ENCODE measurements around the gene SLC26A8. TPM values are rescaled to one million over a fixed set of nuclear protein-coding genes. Genes with fewer than 3 reads are reported as not detected.
A peak's percentile ranks its signal among the peaks of the same experiment; 100 is the strongest.

Gene SLC26A8
- total RNA-seq, 4 donors from 2014 or later = 0.19 TPM; not detected in 3

- no peak for DNase-seq
- WGBS, 2 donors = 84% methylated on average over 5 of the region's 5 CpGs
- TF ChIP-seq POLR2A (IDR thresholded peaks at IDR 0.05) (no peak), CTCF (IDR thresholded peaks at IDR 0.05) (no peak)
- Histone ChIP-seq H3K36me3 (no peaks in the 10 kb centered on the region), H3K9me3 (no peaks in the 10 kb centered on the region), H3K4me3 (no peak overlapping the region), H3K27me3 (peaks cover 0 to 14% (median 0%) of the 10 kb centered on the region in 4 donors), H3K4me1 (no peaks in the 10 kb centered on the region), H3K27ac (no peak overlapping the region)
- intact Hi-C loops (cut with DNase I) = no loop called here
These were observed 68.9 kb downstream of the SLC26A8 start for GRCh38 chr6:35955521-35955920.

GRCh38 chr6:35955071-35955470 lies 69.4 kb downstream of the SLC26A8 start:
- no peak overlapping the region for H3K4me3 ChIP-seq
- no peaks in the 10 kb centered on the region for H3K9me3 ChIP-seq
- intact Hi-C loops (cut with DNase I) = no loop called here
- TF ChIP-seq POLR2A (IDR thresholded peaks at IDR 0.05) (no peak), CTCF (IDR thresholded peaks at IDR 0.05) (no peak)
- H3K27me3 ChIP-seq = peaks cover 0 to 10% (median 0%) of the 10 kb centered on the region in 4 donors
- DNase-seq = no peak
- H3K27ac ChIP-seq = no peak overlapping the region
- WGBS, 2 donors = 88% methylated on average over 7 to 8 of the region's 8 CpGs
- no peaks in the 10 kb centered on the region for H3K4me1 ChIP-seq
- no peaks in the 10 kb centered on the region for H3K36me3 ChIP-seq

GRCh38 chr6:35954333-35954732 lies 70.1 kb downstream of the SLC26A8 start:
- no peaks in the 10 kb centered on the region for H3K9me3 ChIP-seq
- TF ChIP-seq POLR2A (IDR thresholded peaks at IDR 0.05) (no peak), CTCF (IDR thresholded peaks at IDR 0.05) (no peak)
- no peaks in the 10 kb centered on the region for H3K36me3 ChIP-seq
- WGBS, 2 donors = 83 to 91% methylated on average over 7 of the region's 7 CpGs
- intact Hi-C loops (cut with DNase I) = no loop called here
- DNase-seq = no peak
- H3K27me3 ChIP-seq = peaks cover 0 to 7% (median 0%) of the 10 kb centered on the region in 4 donors
- H3K4me1 ChIP-seq = no peaks in the 10 kb centered on the region
- no peak overlapping the region for H3K27ac ChIP-seq
- H3K4me3 ChIP-seq = no peak overlapping the region

- no peak overlapping the region for H3K4me3 ChIP-seq
- intact Hi-C loops (cut with DNase I) = no loop called here
- no peaks in the 10 kb centered on the region for H3K27me3 ChIP-seq
- H3K36me3 ChIP-seq = no peaks in the 10 kb centered on the region
- no peak overlapping the region for H3K27ac ChIP-seq
- 73 to 100% methylated on average over 1 of the region's 1 CpG for WGBS, 2 donors
- H3K9me3 ChIP-seq = no peaks in the 10 kb centered on the region
- TF ChIP-seq CTCF (IDR thresholded peaks at IDR 0.05) (no peak), POLR2A (IDR thresholded peaks at IDR 0.05) (no peak)
- peaks cover 0 to 6% (median 0%) of the 10 kb centered on the region in 3 donors for H3K4me1 ChIP-seq
- DNase-seq = no peak
These were observed 75.7 kb downstream of the SLC26A8 start for GRCh38 chr6:35948725-35949124.

- DNase-seq = no peak
- H3K4me3 ChIP-seq = no peak overlapping the region
- H3K36me3 ChIP-seq = no peaks in the 10 kb centered on the region
- TF ChIP-seq POLR2A (IDR thresholded peaks at IDR 0.05) (no peak), CTCF (IDR thresholded peaks at IDR 0.05) (no peak)
- H3K4me1 ChIP-seq = peaks cover 0 to 9% (median 0%) of the 10 kb centered on the region in 3 donors
- H3K27ac ChIP-seq = peak overlapping the region in 1 of 4 donors; percentile 13
- 63 to 81% methylated on average over 1 of the region's 1 CpG for WGBS, 2 donors
- H3K27me3 ChIP-seq = no peaks in the 10 kb centered on the region
- intact Hi-C loops (cut with DNase I) = no loop called here
- H3K9me3 ChIP-seq = no peaks in the 10 kb centered on the region
These were observed 78.8 kb downstream of the SLC26A8 start for GRCh38 chr6:35945650-35946025.
